ENCODE data around the gene GATAD2A.

Gene GATAD2A

DNA sequence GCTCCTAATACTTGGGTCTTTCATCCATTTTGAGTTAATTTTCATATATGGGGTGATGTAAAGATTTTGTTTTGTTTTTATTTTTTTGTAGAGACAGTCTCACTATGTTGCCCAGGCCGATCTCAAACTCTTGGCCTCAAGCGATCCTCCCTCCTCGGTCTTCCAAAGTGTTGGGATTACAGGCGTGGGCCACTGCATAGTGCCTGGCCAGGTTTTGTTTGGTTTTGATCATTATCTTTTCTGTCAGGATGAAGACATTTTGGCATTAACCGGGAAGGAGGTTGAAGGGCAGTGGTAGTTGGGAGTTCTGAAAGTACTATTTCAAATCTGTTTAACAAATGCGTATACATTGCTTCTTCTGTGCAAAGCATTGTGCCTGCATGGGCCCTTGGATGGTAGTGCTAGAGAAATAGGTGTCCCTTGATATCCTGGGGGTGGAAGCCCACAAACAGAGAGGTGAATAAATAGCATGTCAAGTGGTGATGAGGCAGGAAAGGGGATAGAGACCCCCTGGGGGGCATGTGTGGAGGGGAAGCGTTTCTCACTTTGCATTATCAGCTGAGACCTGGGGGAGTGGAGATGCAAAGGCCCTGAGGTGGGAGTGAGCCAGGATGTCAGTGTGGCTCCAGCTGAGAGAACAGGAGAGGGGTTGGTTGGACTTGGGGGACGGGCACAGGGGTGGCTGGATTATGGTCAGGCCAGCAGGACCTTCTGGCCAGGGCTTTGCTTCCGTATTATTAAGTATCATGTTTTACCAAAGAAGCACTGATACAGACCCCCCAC lies 41.4 kb downstream of the GATAD2A start:
- Histone ChIP-seq H3K9me3 (no peaks in the 10 kb centered on the region), H3K4me3 (ENCODE audit: low read depth in 1 of 2, low read length in 1 of 2) (no peak overlapping the region), H3K27me3 (no peaks in the 10 kb centered on the region), H3K36me3 (no peaks in the 10 kb centered on the region), H3K27ac (peak overlapping the region; percentile 96), H3K4me1 (ENCODE audit: control insufficient read depth in 1 of 2, insufficient read depth in 1 of 2, low read depth in 1 of 2, low read length in 1 of 2) (peaks cover 77% of the 10 kb centered on the region in 2 experiments)
- TF ChIP-seq, protein P1, sequence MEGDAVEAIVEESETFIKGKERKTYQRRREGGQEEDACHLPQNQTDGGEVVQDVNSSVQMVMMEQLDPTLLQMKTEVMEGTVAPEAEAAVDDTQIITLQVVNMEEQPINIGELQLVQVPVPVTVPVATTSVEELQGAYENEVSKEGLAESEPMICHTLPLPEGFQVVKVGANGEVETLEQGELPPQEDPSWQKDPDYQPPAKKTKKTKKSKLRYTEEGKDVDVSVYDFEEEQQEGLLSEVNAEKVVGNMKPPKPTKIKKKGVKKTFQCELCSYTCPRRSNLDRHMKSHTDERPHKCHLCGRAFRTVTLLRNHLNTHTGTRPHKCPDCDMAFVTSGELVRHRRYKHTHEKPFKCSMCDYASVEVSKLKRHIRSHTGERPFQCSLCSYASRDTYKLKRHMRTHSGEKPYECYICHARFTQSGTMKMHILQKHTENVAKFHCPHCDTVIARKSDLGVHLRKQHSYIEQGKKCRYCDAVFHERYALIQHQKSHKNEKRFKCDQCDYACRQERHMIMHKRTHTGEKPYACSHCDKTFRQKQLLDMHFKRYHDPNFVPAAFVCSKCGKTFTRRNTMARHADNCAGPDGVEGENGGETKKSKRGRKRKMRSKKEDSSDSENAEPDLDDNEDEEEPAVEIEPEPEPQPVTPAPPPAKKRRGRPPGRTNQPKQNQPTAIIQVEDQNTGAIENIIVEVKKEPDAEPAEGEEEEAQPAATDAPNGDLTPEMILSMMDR (IDR thresholded peaks at IDR 0.05) = no peak

DNA sequence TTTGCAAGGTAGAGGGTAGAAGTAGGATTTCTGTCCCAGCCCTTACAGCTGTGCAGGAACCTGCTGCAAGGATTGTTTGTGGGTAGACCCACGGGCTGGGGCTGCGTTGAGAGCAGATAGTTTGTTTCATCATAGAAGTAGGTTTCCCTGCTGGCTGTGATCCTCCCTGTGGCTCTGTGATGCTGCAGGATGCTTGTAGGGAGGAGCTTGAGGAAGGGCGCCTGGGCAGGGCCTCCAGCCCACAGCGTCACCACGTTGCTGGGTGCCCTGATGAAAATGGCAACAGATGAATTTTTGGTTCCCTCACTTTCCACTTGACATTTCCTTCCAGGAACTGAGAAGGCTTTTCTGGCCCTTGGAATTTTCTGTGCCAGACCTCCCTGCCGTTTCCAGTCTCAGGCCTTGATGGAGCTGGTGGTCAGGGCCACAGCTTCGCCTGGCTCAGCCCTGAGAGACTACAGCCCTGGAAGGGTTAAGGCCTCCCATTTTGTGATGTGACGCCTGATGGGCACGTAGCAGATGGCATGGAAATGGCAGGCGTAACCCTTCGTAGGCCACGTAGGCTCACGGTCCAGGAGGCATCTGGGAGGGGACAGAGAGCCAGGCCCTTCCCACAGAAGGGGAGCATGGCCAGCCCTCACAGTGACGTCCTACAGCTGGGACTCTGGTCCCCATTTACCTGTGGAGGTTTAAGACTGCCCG lies 42.2 kb downstream of the GATAD2A start:
- H3K27me3 ChIP-seq = no peaks in the 10 kb centered on the region
- no peak overlapping the region for H3K4me3 ChIP-seq (ENCODE audit: low read depth in 1 of 2, low read length in 1 of 2)
- no peaks in the 10 kb centered on the region for H3K9me3 ChIP-seq
- TF ChIP-seq, protein P1 (IDR thresholded peaks at IDR 0.05) = no peak
- peaks cover 83 to 86% of the 10 kb centered on the region in 2 experiments for H3K4me1 ChIP-seq (ENCODE audit: control insufficient read depth in 1 of 2, insufficient read depth in 1 of 2, low read depth in 1 of 2, low read length in 1 of 2)
- H3K36me3 ChIP-seq = no peaks in the 10 kb centered on the region
- H3K27ac ChIP-seq = peak overlapping the region; percentile 96

DNA sequence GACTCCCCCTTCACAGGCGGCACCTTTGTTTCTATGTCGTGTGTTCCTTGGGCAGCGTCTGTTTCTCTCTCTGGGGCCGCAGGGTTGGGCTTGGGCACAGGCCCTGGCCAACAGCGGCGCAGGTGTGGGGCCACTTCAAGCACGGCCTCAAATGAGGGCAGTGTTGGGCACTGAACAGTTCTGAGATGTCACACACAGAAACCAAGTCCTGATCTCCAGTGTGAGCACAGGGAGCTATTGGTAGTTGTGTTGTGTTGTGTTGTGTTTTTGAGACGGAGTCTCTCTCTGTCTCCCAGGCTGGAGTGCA lies 42.7 kb downstream of the GATAD2A start:
- Histone ChIP-seq H3K27me3 (no peaks in the 10 kb centered on the region), H3K27ac (peak overlapping the region; percentile 96), H3K4me3 (ENCODE audit: low read depth in 1 of 2, low read length in 1 of 2) (no peak overlapping the region), H3K4me1 (ENCODE audit: control insufficient read depth in 1 of 2, insufficient read depth in 1 of 2, low read depth in 1 of 2, low read length in 1 of 2) (peaks cover 83 to 86% of the 10 kb centered on the region in 2 experiments), H3K36me3 (no peaks in the 10 kb centered on the region), H3K9me3 (no peaks in the 10 kb centered on the region)
- TF ChIP-seq, protein P1 (IDR thresholded peaks at IDR 0.05) = no peak

DNA sequence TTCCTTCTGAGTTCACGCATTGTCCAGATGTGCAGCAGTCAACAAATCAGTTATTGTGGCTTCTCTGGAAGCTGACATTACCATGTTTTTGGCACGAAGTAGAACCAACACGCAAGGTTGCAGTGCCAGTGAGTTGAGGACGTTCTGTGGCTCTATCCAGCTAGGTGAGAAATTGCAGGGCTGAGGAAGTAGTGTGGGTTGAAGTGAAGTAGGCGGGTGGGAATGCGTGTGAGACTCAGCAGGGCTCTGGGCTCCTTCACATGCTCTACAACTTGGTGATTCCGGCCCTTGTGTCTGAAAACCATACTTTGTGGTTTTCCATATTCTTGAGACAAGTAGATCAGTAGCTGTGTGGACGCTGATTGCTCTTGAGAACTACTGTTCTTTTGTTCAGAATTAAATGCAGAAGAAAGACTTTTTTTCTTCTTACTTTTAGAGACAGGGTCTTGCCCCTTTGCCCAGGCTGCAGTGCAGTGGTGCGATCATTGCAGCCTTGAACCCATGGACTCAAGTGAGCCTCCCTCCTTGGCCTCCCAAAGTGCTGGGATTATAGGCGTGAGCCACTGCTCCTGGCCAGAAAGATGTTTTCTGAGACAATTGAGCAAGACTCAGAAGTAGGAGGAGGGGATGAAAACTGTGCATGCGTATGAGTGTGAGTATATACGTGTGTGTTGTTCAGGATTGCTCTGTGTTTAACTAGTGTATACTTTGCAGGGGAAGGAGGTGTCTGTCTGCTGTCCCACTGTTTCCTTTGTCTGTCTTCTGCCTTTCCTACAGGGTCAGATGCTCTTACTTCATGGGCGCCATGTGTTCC lies 46.2 kb downstream of the GATAD2A start:
- no peaks in the 10 kb centered on the region for H3K9me3 ChIP-seq
- H3K27ac ChIP-seq = peak overlapping the region; percentile 97
- H3K4me1 ChIP-seq (ENCODE audit: control insufficient read depth in 1 of 2, insufficient read depth in 1 of 2, low read depth in 1 of 2, low read length in 1 of 2) = peaks cover 76 to 80% of the 10 kb centered on the region in 2 experiments
- H3K27me3 ChIP-seq = no peaks in the 10 kb centered on the region
- peak overlapping the region; percentile 42 to 47 for H3K4me3 ChIP-seq (ENCODE audit: low read depth in 1 of 2, low read length in 1 of 2)
- TF ChIP-seq, protein P1 (IDR thresholded peaks at IDR 0.05) = no peak
- no peaks in the 10 kb centered on the region for H3K36me3 ChIP-seq

DNA sequence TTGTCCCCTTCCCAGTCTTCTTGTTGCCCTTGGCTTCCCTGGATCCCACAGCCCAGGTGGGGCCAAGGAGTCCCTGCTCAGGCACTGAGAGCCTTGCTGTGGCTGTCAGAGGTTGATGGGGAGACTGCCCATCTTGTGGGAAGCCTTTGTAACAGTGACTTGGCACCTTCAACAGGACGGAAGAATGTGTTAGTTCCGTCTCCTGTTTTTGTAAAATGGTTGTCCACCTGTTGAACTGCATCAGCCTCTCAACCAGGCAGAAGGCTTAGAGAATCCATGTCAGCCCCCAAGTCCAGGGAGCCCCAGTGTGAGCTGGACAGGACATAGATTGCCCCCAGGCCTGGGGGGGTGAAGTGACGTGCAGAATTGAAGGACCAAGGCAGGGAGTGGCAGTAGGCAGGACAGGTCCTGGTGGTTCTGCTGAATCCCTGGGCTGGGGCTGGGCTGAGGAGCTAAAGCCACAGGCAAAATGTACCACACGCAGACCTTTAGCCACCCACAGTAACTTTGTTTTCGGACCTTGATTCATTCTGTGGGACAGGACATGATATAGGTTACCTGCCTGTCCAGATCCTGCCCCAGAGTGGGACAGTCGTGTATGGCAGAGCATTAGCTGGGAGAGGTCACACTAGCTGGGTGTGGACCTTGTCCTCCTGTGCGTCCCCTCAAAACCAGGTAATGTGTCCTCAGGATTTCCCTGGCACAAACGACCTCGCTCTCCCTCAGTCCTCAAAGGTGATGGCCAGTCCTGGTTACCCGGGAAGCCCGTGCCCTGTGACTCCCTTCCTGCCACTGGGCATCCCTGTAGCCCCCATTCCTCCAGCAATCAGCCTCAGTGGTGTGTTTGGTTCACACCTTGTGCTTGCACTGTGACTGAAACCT lies 47.0 kb downstream of the GATAD2A start:
- Histone ChIP-seq H3K27ac (peak overlapping the region; percentile 97), H3K4me1 (ENCODE audit: control insufficient read depth in 1 of 2, insufficient read depth in 1 of 2, low read depth in 1 of 2, low read length in 1 of 2) (peaks cover 76 to 80% of the 10 kb centered on the region in 2 experiments), H3K4me3 (ENCODE audit: low read depth in 1 of 2, low read length in 1 of 2) (peak overlapping the region; percentile 42 to 47), H3K27me3 (no peaks in the 10 kb centered on the region), H3K9me3 (no peaks in the 10 kb centered on the region), H3K36me3 (no peaks in the 10 kb centered on the region)
- TF ChIP-seq, protein P1 (IDR thresholded peaks at IDR 0.05) = no peak

Measured in neutrophil (primary cell).